Bronchus fibroblast of lung (primary cell): ENCODE results near the gene HIVEP2. TPM values are rescaled to one million over a fixed set of nuclear protein-coding genes. Genes with fewer than 3 reads are reported as not detected.

Source experiments
- total RNA-seq: library from RNA; depleted of rRNA; stranded (reverse); fragments of >200 nt; gene quantifications from 2 replicates; pipeline ENCODE4 v1.2.3, GENCODE V29; 2015

Gene HIVEP2
- 4.5 and 4.7 TPM in 2 replicates for total RNA-seq

GRCh38 chr6:142945049-142945445 is at the start of gene HIVEP2:
Gene HIVEP2, minus strand, starts transcription at chr6:142945176. Its CDS starts 170,438 bp downstream, at chr6:142774738.

Other genes starting within 250 kb of the HIVEP2 start
- 21.5 and 29.9 TPM in 2 replicates for gene AIG1, start 115.7 kb upstream of the HIVEP2 start, total RNA-seq